RKO (cell line): ENCODE results near the gene CD247.

ENCODE experiments used
- DNase-seq: peaks from one replicate; pipeline ENCODE4 v3.0.0-alpha.2; 2016; ENCODE audit warnings: low spot score

The CD247 gene

GRCh38 chr1:167457936-167458584 is 60.3 kb downstream of the CD247 start:
- DNase-seq, result no peak

GRCh38 chr1:167456926-167457325 is 61.4 kb downstream of the CD247 start:
- no peak for DNase-seq

DNA sequence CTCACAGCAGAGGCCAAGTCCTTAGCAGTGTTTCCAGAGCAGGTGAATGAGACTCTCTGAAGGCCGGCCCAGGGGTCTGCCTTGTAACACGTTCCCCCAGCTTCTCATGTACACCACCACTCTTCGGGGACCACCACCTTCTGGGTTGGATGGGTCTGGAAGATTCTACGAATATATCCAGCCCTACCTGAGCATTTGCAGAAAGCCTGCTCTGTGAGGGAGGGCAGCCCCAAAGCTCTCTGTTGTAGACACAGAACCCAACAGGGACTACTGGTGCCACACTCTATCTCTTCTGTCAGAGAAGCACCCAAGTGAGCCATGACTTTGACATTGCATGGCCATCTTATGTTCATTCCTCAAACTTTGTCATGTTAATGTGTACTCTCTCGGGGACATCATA is 61.8 kb downstream of the CD247 start:
- no peak for DNase-seq

DNA sequence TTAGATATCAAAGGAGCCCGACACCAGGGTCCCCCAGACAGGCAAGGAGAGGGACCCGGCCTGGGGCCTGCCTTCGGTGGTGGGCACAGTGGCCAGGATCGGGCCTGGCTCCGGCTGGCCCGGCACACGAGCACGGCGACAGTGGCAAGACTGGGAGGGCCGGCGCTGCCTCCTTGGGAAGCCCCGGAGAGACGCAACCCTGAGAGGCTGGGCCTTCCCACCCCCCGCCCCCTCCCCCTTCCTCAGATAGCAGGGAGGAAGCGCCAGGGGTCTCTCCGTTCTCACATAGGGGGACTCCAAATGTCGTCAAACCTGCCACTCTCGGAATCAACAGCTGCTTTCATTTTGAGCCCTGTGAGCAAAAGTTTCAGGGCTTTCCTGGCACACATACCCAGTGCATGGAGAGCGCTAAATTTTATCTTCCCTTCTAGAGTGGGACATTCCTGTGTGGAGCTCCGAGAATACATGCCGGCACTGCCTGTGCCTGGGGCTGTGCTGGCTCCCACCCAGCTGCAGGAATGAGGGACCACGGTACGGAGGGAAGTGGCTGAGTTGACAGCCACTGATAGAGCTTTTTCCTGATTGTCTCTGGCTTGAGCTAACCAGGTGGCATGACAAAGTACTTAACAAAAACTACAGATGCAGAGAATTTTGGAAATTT is 62.4 kb downstream of the CD247 start:
- no peak for DNase-seq

- peak; percentile 56 for DNase-seq
These were observed 63.2 kb downstream of the CD247 start for GRCh38 chr1:167454894-167455785.

GRCh38 chr1:167454304-167454893 is 63.9 kb downstream of the CD247 start:
- DNase-seq, result no peak

DNA sequence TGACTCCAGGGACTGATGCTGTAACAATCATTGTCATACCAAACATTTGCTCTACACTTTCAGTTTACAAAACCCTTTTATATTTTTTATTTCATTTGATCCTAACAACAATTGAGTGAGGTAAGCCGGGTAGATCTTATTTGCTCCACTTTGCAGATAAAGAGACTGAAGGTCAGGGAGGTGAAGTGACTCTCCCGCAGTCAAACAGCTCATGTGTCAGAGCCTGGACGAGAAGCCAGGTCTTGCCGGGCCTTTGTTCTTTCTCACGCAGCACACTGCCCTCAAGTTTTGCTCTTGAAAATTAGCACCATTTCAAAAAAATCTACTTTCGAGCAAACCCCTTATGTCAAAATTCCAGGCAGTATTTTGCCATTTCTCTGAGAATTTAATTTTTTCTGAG is 65.2 kb downstream of the CD247 start:
- DNase-seq, result no peak

GRCh38 chr1:167452483-167452882 is 65.8 kb downstream of the CD247 start:
- no peak for DNase-seq

DNA sequence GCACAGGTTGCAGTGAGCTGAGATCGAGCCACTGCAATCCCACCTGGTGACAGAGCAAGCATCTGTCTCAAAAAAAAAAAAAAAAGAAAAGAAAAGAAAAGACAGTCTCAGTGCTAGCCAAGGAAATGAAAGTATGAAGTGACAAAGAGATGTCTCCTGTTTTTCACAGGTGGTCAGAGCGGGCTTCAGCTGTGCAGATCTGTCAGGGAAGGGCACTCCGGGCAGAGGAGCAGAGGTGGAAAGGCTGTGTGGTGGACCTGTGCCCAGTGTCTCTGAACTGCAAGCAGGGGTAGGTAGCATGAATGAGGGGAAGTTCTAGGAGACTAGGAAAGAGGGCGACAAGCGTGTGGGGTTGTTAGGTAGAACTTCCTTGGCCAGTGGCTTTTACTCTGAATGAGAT is 67.5 kb downstream of the CD247 start:
- DNase-seq, result no peak

GRCh38 chr1:167447521-167448136 is 70.7 kb downstream of the CD247 start:
- DNase-seq, result peak; percentile 37

- DNase-seq, result no peak
These were observed 71.4 kb downstream of the CD247 start for GRCh38 chr1:167446966-167447365.

- DNase-seq, result no peak
These were observed 74.6 kb downstream of the CD247 start for GRCh38 chr1:167443757-167444156.

GRCh38 chr1:167442854-167443565 is 75.3 kb downstream of the CD247 start:
- DNase-seq, result no peak

- DNase-seq, result peak; percentile 73
These were observed 76.0 kb downstream of the CD247 start for GRCh38 chr1:167442142-167442848.

DNA sequence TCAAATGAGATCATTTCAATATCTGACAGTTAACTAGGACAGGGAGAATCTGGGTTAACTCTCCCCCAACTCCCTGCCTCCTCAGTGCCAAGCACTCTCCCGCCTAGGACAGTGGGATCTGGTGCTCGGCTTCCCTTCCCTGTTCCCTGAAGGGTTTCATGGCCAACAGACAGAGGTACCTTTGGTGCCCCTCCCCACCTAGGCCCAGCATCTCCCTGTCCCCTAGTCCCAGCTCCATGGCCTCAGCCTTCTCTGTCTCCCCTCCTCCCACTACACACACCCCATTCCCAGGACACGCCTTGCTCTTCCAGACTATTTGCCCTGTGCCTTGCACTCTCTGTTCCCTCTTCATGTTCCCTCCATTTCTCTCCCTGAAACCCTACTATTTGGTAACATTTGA is 77.1 kb downstream of the CD247 start:
- no peak for DNase-seq

DNA sequence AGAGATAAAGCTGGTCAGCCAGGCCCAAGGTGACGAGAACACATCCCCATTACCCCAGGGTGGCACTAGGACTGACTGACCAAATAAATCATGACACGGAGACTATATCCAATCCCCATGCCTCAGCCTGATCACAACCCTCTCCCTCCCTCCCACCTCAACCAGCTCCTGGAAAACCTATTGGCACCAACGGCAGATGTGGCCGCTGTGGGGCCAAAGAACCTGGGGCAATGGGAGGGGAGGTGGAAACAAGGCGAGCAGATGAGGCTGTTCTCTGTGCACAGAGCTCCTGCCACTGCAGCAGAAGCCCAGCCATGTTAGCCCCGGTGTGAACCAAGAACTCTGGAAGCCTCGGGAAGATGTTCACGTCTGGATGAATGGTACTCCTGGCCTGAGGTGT is 77.6 kb downstream of the CD247 start:
- DNase-seq, result no peak

- no peak for DNase-seq
These were observed 78.0 kb downstream of the CD247 start for GRCh38 chr1:167440345-167440744.

GRCh38 chr1:167439301-167439988 is 78.9 kb downstream of the CD247 start:
- DNase-seq, result no peak

- no peak for DNase-seq
These were observed 79.9 kb downstream of the CD247 start for GRCh38 chr1:167438171-167439138.
